Measurements from ENCODE around the gene RPS2.

- TF ChIP-seq CTCF (IDR thresholded peaks at IDR 0.05; ENCODE audit: insufficient read depth, low read length, poor library complexity, severe bottlenecking) (no peak), EZH2phosphoT487 (conservative IDR thresholded peaks at IDR 0.05; ENCODE audit: low read length) (no peak)
Measured at GRCh38 chr16:1980770-1981087, 16.1 kb upstream of the RPS2 start.
